ENCODE data around the gene TMEM184B.

TMEM184B gene

GRCh38 chr22:38175206-38176118 is 97.3 kb downstream of the TMEM184B start:
- DNase-seq = no peak

- DNase-seq = no peak
These were observed 98.2 kb downstream of the TMEM184B start for GRCh38 chr22:38174626-38175025.

GRCh38 chr22:38173641-38173906 is 99.2 kb downstream of the TMEM184B start:
- no peak for DNase-seq

GRCh38 chr22:38172832-38173640 is 99.8 kb downstream of the TMEM184B start:
- DNase-seq = no peak

- no peak for DNase-seq
These were observed 100.6 kb downstream of the TMEM184B start for GRCh38 chr22:38171927-38172831.

- no peak for DNase-seq
These were observed 102.3 kb downstream of the TMEM184B start for GRCh38 chr22:38170469-38170868.

Measured in stimulated activated CD4-positive, alpha-beta T cell treated with anti-CD3 and anti-CD28 coated beads, Interleukin-15, amount 100 ng/mL, for 24 hours (primary cell).